ENCODE measurements around the gene TIMM29.

The TIMM29 gene

DNA sequence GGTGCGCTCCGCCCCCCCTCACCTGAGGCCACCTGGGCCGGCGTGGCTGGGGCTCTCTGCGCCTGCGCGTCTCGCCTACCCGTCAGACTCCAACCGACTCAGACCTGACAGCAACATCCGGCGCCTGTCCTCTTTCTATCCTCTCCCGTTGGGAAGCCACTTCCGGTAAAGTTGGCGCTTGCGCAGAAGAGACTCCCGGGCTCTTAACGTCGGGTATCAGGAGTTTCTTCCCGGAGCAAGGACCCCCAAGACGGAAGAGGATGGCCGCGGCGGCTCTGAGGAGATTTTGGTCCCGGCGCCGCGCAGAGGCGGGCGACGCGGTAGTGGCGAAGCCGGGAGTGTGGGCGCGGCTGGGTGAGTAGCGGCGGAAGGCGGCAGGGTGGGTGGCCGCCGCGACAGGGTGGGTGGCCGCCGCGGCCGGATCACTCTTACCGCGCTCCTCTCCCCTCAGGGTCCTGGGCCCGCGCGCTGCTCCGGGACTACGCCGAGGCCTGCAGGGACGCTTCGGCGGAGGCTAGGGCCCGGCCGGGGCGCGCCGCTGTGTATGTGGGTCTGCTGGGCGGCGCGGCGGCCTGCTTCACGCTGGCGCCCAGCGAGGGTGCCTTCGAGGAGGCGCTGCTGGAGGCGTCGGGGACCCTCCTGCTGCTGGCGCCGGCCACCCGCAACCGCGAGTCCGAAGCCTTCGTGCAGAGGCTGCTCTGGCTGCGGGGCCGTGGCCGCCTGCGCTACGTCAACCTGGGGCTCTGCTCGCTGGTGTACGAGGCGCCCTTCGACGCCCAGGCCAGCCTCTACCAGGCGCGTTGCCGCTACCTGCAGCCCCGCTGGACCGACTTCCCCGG, at the start of gene TIMM29, which contains the start of gene YIPF2:
Gene TIMM29 (plus strand): TSS at position 249 of the 839 bp plus-strand sequence. CDS start 12 bp downstream, at position 261.
Gene YIPF2 (minus strand): TSS at position 77 of the 839 bp plus-strand sequence. CDS start 229 bp downstream, outside the sequence.
- peak; percentile 98 for DNase-seq

DNA sequence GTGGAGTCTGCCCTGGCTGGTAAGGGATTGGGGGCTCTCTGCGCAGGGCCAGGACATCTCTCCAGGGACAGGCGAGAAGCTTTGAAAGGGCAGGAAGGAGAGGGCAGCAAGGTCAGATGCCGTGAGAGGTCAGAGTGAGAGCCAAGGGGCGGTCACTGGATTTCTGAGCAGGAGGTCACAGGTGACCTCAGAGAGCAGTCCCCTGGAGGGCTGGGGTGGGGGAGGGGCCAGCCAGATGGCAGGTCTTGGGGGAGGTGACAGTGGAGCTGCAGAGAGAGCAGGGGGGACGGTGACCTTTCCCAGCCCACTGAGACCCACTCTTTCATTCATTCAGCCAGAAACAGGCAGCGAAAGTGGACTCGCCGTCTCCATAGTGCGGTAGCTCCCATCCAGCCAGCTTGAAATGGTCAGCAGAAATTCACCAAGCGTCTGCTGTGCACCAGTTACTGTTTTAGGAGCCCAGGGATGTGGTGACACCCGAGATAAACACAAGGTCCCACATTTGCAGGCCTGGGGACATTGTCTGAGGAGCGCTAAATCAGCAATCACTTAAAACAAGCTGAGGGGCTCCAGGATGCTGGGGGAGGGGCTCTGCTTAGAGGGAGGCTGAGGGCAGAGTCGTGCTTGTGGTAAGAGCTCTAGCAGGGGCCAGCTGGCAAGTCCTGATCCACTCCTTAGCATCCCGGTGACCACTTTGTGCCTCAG, 47.1 kb upstream of the TIMM29 start:
- no peak for DNase-seq

DNA sequence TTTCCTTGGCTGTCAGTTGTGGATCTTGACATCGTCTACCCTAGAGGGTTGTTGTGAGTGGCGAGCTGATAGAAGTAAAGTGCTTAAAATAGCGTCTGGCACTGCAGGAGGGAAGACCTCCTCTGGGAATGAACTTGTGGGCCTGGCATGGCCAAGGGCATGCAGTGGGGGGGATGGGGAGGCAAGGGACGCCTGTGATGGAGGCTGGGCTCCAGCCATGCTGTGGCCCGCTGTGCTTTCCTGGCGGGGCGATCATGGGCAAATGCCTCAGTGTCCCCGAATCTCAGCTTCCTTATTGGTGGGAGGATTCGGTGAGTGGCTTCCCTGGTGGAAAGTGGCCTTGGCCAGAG, 46.5 kb upstream of the TIMM29 start:
- no peak for DNase-seq

DNA sequence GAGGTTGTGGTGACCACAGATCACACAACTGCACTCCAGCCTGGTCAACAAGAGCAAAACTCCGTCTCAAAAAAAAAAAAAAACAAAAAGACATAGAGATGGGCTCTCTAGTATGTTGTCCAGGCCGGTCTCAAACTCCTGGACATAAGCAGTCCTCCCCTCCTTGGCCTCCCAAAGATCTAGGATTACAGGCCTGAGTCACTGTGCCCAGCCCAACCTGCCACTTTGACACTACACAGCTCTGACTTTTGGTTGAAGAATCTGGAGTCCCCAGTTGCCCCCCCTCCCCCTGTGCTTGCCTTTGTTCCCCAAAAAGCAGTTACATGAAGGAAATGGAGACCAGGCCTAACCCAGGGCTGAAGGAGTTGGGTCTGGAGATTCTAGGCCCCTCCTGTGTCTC, 44.3 kb upstream of the TIMM29 start:
- DNase-seq = no peak

DNA sequence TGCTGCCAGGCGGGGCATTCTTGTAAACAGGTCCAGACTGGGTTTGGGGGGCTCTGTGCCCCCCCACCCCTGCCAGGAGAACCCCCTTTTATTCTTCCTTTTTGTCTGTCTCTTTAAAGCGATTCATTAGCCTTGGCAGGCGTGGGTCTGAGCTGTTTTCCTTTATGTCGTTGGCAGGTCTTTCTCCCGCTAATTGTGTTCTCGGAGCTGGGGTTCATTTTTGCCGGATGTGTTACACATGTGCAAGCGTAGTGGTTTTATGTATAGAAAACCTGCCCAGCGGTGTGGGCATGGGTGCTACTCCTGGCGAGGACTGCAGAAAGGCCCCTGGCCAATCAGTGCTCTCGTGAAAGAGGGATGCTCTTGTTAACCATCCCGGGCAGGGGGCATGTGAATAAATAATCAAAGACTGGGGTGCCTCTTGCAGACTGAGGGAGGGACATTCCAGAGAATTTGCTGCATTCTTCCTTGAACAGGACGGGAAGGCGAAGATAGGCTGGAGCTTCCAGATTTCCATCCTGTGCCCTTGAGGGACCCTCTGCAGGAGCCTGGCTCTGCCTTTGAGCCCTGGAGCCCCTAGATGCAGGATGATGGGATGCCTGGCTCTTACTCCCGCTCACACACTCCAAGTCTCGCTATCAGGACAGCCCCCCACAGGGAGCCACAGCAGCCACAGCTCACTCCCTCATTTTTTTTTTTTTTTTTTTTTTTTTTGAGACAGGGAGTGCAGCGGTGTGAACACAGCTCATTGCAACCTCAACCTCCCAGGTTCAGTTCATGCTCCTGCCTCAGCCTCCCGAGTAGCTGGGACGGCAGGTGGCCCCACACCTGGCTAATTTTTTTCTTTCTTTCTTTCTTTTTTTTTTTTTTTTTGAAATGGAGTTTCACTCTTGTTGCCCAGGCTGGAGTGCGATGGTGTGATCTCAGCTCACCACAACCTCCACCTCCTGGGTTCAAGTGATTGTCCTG, 43.1 kb upstream of the TIMM29 start:
- no peak for DNase-seq

DNA sequence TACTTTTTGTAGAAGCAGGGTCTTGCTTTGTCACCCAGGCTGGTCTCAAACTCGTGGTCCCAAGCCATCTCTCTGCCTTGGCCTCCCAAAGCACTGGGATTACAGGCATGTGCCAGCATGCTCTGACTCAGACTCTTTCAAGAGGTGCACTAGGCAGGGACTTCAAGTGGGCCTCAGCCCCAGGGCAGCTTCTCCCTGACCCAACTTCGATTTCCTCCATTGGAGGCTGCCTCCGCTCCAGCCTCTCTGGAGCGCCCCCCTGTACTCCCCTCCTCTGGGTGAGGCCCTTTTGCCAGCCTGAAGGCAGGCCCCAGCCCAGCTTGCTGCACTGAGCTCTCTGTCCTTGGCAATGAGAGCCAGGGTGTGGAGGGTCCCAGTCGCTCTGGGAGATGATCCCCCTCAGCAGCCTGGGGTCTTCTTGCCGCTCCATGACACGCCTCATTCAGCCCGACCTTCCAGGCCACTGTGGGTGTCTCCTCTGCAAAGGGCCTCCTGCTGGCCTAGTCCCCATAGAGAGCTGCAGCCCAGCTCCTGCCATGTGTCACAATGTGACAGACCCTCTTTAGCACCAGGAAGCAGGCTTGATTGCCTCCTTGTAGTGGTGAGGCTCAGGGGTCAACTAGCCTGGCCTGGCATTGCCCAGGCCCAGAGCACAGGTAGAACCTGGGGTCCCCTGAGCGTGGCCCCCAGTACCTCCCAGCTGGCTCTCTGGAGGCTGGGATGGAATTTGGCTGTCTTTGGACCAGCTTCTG, 40.8 kb upstream of the TIMM29 start:
- no peak for DNase-seq

DNA sequence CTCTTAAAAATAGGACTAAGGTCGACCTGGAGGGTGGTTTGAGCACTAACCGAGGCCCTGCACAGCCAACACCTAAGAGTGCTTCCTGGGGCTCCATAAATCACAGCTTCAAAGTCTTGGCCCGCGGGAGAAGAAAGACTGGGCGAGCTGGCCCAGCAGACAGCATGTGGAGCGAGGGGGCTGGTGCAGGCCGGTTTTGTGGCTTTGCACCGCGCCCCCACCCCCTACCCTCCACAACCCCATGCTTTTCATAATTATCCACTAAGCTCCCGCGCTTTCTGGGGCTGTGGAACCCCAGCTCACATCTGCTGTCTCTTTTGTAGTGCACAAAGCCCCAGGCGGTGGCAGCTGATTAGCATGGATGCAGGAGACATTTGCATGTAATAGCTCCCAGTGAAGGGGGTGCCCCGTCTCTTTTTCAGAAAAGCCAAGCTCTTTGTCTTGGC, 40.2 kb upstream of the TIMM29 start:
- no peak for DNase-seq

DNA sequence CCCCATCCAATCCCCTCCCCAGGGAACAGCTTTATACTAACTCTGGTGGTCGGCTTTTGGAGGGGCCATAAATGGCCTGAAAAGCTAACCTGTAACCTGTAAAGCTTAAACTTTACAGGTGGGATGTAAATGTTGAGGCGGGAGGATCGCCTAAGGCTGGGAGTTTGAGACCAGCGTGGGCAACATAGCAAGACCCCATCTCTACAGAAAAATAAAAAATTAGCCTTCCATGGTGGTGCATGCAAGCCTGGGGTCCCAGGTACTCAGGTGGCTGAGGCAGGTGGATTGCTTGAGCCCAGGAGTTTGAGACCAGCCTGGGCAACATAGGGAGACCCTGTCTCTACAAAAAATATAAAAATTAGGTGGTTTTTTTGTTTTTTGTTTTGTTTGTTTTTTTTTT, 38.7 kb upstream of the TIMM29 start:
- no peak for DNase-seq

DNA sequence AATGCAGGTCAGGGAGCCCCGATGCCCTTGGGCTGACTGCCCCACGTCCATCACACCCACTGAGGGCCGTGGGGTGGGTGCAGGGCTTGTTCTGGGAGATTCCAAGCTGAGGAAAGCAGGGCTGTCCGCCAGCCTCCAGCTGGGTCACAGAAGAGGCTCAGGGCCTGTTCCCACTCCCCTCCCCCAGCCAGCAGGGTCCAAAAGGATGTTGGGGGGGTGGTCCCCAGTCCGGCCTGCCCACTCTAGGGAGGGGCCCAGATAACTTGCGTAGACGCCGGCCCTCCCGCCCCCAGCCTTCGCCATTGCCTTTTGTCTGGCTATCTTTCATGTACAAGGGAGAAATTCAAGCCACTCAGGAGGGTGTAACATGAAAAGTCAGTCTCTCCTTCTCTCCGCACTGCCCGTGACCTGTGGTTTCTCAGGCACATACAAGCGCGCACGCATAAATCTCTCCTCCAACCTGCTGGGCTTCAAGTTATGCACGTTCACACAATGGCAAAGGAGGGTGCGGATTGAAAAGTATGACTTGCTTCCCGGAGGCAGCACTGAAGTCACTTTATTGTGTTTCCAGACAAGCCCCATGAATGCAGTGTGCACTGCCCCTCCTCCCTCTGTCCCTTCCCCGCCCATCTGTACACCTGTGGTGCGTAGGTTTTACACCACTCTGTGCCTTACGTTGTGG, 37.1 kb upstream of the TIMM29 start:
- peak; percentile 62 for DNase-seq

DNA sequence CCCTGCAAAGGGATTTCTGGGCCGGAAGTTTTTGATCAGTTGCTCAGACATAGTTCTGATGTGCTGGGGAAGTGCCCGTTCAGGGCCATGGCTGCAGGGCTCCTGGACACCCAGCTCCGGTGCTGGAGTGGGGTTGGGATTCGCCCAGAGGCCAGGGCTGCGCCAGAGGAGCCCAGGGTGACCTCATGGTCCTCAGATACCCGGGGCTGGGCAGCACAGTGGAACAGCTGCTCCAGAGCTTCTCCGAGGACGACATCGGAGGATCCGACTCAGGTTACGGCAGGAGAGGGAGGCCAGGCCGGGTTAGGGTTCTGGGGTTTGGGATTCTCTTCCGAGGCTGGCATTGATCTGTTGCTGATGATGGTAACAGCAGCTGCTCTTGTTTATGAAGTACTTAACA, 36.4 kb upstream of the TIMM29 start:
- peak; percentile 68 for DNase-seq

DNA sequence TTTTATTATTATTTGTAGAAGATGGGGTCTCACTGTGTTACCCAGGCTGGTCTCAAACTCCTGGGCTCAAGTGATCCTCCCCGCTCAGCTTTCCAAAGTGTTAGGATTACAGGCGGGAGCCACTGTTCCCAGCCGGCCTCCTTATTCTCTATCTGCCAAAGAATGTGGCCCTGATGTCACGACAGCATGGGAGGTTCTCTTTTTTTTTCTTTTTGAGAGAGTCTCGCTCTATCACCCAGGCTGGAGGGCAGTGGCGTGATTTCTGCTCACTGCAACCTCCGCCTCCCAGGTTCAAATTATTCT, 33.7 kb upstream of the TIMM29 start:
- no peak for DNase-seq

DNA sequence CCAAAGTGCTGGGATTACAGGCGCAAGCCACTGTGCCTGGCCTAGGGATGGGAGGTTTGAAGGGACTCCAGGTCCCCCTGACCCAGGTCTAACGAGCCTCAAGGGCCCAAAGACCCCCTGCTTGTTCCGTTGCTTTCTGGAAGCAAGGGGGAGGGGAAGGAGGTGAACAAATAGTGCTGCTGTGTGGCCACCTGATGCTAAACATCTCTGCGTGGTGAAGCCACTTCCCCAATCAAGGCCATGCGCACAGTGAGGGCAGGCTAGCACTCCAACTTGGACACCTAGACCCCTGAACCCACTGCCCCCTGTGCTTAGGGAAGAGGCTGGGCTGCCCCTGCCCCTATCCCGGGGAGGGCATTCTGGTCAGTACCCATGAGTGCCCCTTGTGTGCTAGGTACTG, 33.2 kb upstream of the TIMM29 start:
- DNase-seq = no peak

DNA sequence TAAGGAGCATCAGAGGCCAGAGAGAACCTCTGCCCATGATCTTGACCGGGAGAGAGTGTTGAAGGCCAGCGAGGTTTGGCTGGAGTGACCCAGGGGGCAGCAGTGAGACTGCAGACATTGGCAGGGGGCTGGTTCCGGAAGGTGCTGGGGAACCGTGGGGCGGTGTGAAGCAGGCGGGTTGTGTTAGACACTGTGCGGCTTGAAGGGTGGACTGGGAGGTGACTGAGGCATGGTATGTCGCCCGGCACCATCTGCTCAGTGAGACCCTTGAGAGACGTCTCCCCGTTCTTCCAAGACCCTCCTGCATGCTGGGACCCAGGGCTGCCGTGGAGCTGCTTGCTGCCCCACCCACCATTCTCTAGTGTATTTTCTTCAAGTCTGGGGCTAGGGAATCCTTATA, 32.7 kb upstream of the TIMM29 start:
- no peak for DNase-seq

DNA sequence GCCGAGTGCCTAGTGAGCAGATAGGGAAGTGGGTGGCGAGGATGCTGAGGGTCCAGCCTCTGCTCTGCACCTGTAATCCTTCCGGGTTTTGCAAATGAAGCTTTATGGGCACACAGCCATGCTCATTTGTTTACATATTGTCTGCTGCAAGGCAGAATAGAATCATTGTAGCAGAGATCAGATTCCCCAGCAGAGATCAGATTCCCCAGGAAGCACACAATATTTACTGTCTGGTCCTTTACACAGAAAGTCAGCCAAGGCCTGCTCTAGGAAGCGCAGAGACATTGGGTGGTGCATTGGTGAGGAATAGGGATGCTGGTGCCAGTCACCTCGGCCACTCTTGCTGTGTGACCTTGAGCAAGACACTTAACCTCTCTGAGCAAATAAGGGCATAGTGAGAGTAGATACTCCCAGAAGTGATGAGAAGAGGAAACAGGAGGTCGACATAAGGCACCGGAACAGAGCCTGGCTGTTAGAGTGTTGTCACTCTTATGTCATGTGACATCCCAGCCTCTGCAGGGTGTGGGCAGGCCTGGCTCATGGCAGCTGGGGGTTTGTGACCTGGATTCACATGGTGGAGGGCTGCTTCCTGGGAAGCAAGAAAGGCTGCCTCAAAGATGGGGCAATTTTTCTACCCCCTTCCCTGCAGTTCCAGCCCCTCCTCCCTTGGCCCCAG, 31.6 kb upstream of the TIMM29 start:
- DNase-seq = no peak

DNA sequence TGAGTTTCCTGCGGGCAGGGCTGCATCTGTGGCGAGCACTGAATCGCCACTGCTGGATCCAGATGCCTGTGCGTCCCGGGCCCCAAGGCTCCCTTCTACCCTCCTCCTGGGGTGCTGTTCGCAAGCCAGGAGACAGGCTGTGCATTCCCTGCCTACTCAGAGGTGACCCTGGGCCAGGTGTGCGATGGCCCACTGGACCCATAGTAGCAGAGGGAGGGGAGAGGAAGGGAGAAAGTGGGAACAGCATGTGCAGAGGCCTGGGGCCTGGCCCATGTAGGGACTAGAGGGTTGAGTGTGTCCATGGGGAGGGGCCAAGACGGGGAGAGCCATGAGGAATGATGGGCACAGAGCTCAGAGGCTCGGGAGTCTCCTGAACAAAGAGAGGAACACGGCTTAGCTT, 30.0 kb upstream of the TIMM29 start:
- no peak for DNase-seq

DNA sequence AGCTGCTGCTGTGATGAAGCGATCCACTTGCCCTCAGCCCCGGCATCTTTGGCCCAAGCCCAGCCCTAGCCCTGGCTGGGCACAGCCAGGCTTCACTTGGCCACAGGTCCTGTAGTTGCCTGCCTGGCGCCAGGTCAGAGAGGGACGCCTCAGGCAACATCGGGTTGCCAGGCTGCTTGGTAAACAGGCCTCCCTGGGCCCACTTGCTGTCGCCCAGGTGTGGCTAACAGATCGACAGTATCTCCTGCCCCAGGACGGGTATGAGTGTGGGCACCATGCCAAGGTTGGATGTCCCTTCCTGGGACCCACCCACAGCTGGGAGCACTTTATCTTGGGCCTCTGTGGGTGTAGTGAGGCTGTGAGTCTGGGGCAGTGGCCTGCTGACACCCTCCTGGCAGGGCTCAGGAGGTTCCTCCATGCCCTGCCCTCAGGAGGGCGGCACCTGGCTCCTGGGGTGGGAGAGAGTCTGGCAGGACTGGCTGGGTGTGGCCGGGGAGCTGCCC, 29.4 kb upstream of the TIMM29 start:
- no peak for DNase-seq

DNA sequence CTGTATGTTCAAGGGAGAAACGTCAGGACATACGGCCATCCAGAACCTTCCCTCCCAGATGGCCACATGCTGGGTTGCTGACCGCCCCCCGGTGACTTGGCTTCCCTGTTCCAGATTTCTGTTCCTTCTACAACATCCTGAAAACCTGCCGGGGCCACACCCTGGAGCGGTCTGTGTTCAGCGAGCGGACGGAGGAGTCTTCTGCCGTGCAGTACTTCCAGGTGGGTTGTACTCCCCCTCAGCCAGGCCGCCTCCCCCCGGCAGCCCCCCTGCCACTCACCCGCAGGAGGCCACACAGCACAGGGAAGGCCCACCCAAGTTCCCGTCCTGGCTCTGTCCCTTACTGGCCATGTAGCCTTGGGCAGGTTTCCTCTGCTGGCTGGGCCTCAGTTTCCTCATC, 20.7 kb upstream of the TIMM29 start:
- DNase-seq = no peak

DNA sequence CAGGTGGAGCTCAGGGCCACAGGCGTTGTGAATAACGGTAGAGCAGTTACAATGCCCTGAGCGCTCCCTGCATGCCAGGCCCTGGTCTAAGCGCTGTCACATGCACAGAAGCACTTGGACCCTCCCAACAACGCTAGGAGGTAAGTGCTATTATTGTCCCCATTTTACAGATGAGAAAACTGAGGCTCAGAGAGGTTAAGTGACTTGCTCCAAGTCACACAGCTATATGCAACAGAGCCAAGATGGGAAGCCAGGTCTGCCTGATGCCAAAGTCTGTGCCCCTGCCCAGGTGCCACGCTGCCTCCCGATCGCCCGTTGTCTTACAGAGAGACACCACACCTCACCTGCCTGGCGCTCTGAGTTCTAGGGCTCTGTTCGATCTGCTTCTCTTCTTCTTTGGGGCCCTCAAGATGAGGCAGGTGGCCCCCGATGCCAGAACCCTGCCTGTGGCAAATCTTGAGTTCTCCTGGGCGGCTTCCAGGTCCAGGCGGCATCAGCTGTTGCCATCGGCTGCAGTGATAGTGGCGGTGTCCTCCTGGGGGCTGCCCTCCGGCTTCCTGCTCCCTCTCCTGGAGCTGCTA, 20.1 kb upstream of the TIMM29 start:
- no peak for DNase-seq

DNA sequence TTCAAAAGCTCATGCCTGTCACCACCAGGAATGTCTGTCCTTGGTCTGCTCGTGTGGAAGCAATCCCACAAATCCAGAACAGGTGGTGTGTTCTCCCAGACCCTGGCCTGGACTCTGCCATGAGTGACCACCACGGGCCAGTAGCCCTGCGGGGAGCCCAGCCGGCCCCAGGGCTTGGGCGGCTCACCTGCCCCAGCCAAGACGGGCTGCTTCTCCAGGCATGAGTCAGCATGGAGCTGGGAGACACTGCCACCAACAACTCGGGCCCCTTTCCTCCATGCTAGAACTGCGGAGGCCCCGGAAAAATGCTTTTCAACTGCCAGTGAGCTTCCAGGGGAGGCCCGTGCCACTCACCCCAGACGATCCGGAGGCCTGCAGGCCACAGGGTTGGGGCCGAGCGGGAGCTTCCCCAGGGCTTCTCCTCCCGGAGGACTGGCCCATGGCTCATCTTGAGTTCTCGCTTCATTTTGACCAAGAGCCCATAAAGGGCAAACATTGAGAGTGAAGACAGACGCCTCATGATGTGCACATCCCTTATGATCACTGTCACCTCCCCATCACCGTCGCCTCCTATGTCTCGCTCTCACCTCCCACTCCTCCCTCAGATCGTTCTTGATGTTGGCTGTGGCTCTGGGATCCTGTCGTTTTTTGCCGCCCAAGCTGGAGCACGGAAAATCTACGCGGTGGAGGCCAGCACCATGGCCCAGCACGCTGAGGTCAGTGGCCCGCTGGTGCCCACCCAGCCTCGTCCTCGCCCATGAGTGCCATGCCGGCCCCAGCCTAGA, 16.8 kb upstream of the TIMM29 start:
- no peak for DNase-seq

DNA sequence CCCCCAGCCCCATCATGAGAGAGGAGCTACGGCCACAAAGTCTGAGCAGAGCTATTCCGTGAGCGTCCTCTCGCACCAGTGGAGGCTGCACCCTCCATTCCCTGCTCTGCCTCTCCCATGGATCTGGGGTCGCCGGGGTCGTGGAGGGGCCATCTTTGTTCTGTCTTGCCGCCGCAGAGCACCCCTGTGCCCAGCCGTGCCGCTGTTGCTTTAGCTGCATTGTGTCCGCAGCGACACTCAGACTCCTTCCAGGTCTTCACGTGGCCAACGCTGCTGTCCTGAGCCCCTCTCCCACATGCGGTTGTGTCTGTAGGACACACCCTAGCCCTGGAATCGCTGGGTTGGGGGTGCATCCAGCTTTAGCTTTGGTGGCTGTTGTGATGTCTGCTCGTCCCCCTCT, 16.0 kb upstream of the TIMM29 start:
- no peak for DNase-seq
